BJ (cell line): ENCODE measurements around the gene PRSS8. TPM values are rescaled to one million over a fixed set of nuclear protein-coding genes. Genes with fewer than 3 reads are reported as not detected.
A peak's percentile ranks its signal among the peaks of the same experiment; 100 is the strongest.

Experiments
- CTCF ChIA-PET: fragments of 350-600 bp; formaldehyde crosslinking; extraction: SDS; loops from one replicate; lab custom pipeline; 2021; ENCODE audit warnings: antibody characterized with exemption, inconsistent platforms; lab: Yijun Ruan, JAX
- POLR2A ChIA-PET: fragments of 300-600 bp; sonication (Branson Sonifier 250); formaldehyde crosslinking; extraction: SDS; loops from one replicate; lab custom pipeline; 2021; ENCODE audit warnings: antibody characterized with exemption; lab: Charles Lee
- DNase-seq: peaks from one replicate; pipeline ENCODE4 v3.0.0-alpha.2; 2011; ENCODE audit warnings: low read depth
- H3K27me3 ChIP-seq: 2 replicates; pipeline ENCODE4 v1.6.0; 2011; ENCODE audit warnings: low read length; ENCODE audit not compliant: control insufficient read depth, insufficient read depth
- H3K36me3 ChIP-seq: 2 replicates; pipeline ENCODE4 v1.5.1; 2011; ENCODE audit warnings: low read length; ENCODE audit not compliant: control insufficient read depth, insufficient read depth
- H3K4me3 ChIP-seq: 2 replicates; pipeline ENCODE4 v1.5.1; 2011; ENCODE audit warnings: low read depth, mild to moderate bottlenecking, control low read depth, low read length
- CTCF ChIP-seq: IDR thresholded peaks from 2 replicates; pipeline ENCODE4 v1.5.1; 2011; ENCODE audit warnings: low read depth, mild to moderate bottlenecking, control low read depth, inconsistent platforms, low read length, moderate library complexity; ENCODE audit not compliant: insufficient read depth
- polyA plus RNA-seq: library from polyadenylated mRNA; depleted of rRNA; stranded (reverse); fragments of >200 nt; gene quantifications from 2 replicates; pipeline ENCODE4 v1.2.3, GENCODE V29; 2011

The PRSS8 gene
- polyA plus RNA-seq, 1 experiment: not detected

- Histone ChIP-seq H3K27me3 (no peaks in the 10 kb centered on the region), H3K4me3 (peak within 1 kb of the TSS; percentile 93), H3K36me3 (no peaks in the 10 kb centered on the region)
- peak; percentile 88 for DNase-seq
- ChIA-PET POLR2A (interaction anchor here (0.7 kb wide), 1 partner anchor 96 kb away, joined by 7 read pairs; no protein-coding TSS in a partner anchor), CTCF (interaction anchor here (0.5 to 6.4 kb wide), 7 partner anchors 15 to 153 kb away, joined by 3 to 54 read pairs (median 3); partner anchors contain the start of gene HSD3B7)
- no peak for TF ChIP-seq CTCF
These were observed 41.0 kb downstream of the PRSS8 start, which contains the start of gene VKORC1 for GRCh38 chr16:31094424-31095120. Gene VKORC1, minus strand, starts transcription at chr16:31094797. Its CDS starts 68 bp downstream, at chr16:31094729.

GRCh38 chr16:31094088-31094423 lies 41.5 kb downstream of the PRSS8 start:
- H3K4me3 ChIP-seq: peak overlapping the region; percentile 93
- peaks cover 3% of the 10 kb centered on the region for H3K36me3 ChIP-seq
- no peak for TF ChIP-seq CTCF
- CTCF ChIA-PET: interaction anchor here (0.5 to 6.4 kb wide), 7 partner anchors 14 to 152 kb away, joined by 3 to 54 read pairs (median 3); partner anchors contain the start of gene HSD3B7
- no peaks in the 10 kb centered on the region for H3K27me3 ChIP-seq
- no peak for DNase-seq
- POLR2A ChIA-PET: no interaction called here

GRCh38 chr16:31093132-31093703 lies 42.3 kb downstream of the PRSS8 start:
- Histone ChIP-seq H3K4me3 (peak overlapping the region; percentile 93), H3K36me3 (peaks cover 7% of the 10 kb centered on the region), H3K27me3 (no peaks in the 10 kb centered on the region)
- CTCF ChIA-PET: interaction anchor here (1.1 to 6.4 kb wide), 4 partner anchors 14 to 151 kb away, joined by 3 to 54 read pairs (median 3); partner anchors contain the start of gene HSD3B7
- POLR2A ChIA-PET: no interaction called here
- DNase-seq: no peak
- no peak for TF ChIP-seq CTCF

GRCh38 chr16:31092330-31092729 lies 43.2 kb downstream of the PRSS8 start:
- no peak for DNase-seq

More at GRCh38 chr16:31092330-31092729, 43.2 kb downstream of the PRSS8 start:
- Histone ChIP-seq H3K36me3 (peaks cover 9% of the 10 kb centered on the region), H3K27me3 (no peaks in the 10 kb centered on the region), H3K4me3 (no peak overlapping the region)
- CTCF ChIA-PET: interaction anchor here (0.7 to 6.4 kb wide), 5 partner anchors 27 to 350 kb away, joined by 3 to 54 read pairs (median 3); partner anchors contain the start of genes HSD3B7 and ZNF843
- POLR2A ChIA-PET: interaction anchor here (0.7 kb wide), 1 partner anchor 59 kb away, joined by 5 read pairs; no protein-coding TSS in a partner anchor
- no peak for TF ChIP-seq CTCF
